Astrocyte of the spinal cord (primary cell): ENCODE measurements around the gene SPACA4.

Source experiments
- DNase-seq: peaks from one replicate; pipeline ENCODE4 v3.0.0; 2011; ENCODE audit warnings: low read depth, low spot score
- H3K4me3 ChIP-seq: 2 replicates; pipeline ENCODE4 v1.5.1; 2011; ENCODE audit warnings: low read depth, mild to moderate bottlenecking, low read length, moderate library complexity
- CTCF ChIP-seq: IDR thresholded peaks from 2 replicates; pipeline ENCODE4 v1.5.1; 2012; ENCODE audit warnings: low read depth, mild to moderate bottlenecking, low read length, inconsistent platforms
- in situ Hi-C: cut with HindIII; loops from 2 replicates; pipeline ENCODE4 v1.10.0; 2017; ENCODE audit warnings: low sequenced_read_pairs

Gene SPACA4

GRCh38 chr19:48607359-48607755 lies 815 bp downstream of the SPACA4 start:
- no peak for DNase-seq
- in situ Hi-C loops = no loop called here
- no peak for TF ChIP-seq CTCF
- H3K4me3 ChIP-seq = no peak overlapping the region

GRCh38 chr19:48608798-48609263 lies 2.3 kb downstream of the SPACA4 start:
- no peak overlapping the region for H3K4me3 ChIP-seq
- in situ Hi-C loops = no loop called here
- peak; percentile 73 for TF ChIP-seq CTCF
- DNase-seq = peak; percentile 34

- in situ Hi-C loops = no loop called here
- no peak for TF ChIP-seq CTCF
Measured at GRCh38 chr19:48609571-48610108, 3.1 kb downstream of the SPACA4 start.

GRCh38 chr19:48611872-48612271 lies 5.3 kb downstream of the SPACA4 start:
- no peak for TF ChIP-seq CTCF
- in situ Hi-C loops = no loop called here
- no peak for DNase-seq
- no peak overlapping the region for H3K4me3 ChIP-seq

More at GRCh38 chr19:48609571-48610108, 3.1 kb downstream of the SPACA4 start:
- H3K4me3 ChIP-seq = no peak overlapping the region
- DNase-seq = no peak

DNA sequence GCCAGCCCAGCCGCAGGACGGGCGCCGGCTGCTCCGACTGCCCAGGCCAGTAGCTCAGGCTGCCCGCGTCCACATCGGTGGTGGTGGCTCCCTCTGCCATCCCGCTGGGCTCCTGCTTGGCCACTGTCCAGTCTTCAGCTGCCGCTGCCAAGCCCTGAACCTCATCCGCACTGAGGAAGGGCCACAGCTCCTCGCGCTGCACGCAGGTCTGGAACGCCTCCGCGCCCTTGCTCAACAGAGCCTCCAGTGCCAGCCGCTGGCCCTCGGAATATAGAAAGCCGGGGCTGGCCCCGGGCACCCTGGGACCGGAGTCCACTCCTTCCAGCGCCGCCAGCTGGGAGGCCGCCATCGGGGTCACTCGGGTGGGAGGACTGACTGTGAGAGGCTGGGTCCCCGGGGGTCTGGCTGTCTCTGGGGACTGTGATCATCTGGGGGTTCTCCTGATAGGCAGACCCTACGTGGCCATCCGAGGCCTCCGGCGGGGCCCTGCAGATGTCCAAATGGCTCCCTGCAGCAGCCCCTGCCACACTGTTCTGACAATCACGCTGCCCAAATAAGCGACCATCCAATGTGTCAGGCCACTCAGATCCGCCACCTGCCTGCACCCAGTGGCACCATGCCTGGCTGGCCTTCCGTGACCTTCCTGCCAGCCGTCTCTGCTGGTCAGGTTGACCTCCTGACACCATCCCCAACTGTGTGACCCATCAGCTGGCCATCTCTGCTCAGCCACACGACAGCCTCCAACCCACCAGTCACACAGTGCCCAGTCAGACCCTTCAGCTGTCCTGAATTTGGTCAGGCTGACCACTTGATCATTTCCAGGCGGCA lies 6.7 kb downstream of the SPACA4 start:
- H3K4me3 ChIP-seq = no peak overlapping the region

More for the DNA sequence above, 6.7 kb downstream of the SPACA4 start:
- in situ Hi-C loops = no loop called here
- no peak for TF ChIP-seq CTCF
- DNase-seq = no peak
